Kidney epithelial cell (primary cell): ENCODE data around the gene LGALS7B. TPM values are rescaled to one million over a fixed set of nuclear protein-coding genes. Genes with fewer than 3 reads are reported as not detected.
"Not testable (repeated sequence)": the region's sequence is repeated elsewhere in the genome, so short reads cannot be mapped to it uniquely, and the experiment has no call there.

Source experiments
- DNase-seq: peaks from one replicate; pipeline ENCODE4 v3.0.0-alpha.2; 2010; ENCODE audit warnings: low read depth
- H3K27me3 ChIP-seq: 2 replicates; pipeline ENCODE4 v1.6.0; 2011; ENCODE audit warnings: low read length; ENCODE audit not compliant: control insufficient read depth, insufficient read depth
- H3K36me3 ChIP-seq: 2 replicates; pipeline ENCODE4 v1.5.1; 2011; ENCODE audit warnings: low read length; ENCODE audit not compliant: control insufficient read depth, insufficient read depth
- H3K4me3 ChIP-seq: 2 replicates; pipeline ENCODE4 v1.5.1; 2011; ENCODE audit warnings: low read depth, mild to moderate bottlenecking, control low read depth, low read length
- CTCF ChIP-seq: IDR thresholded peaks from 2 replicates; pipeline ENCODE4 v1.5.1; 2011; ENCODE audit warnings: mild to moderate bottlenecking, moderate library complexity, low read length, control low read depth, inconsistent platforms; ENCODE audit not compliant: insufficient read depth, poor library complexity, severe bottlenecking
- total RNA-seq: library from RNA; depleted of rRNA; stranded (reverse); fragments of >200 nt; gene quantifications from 2 replicates; pipeline ENCODE4 v1.2.3, GENCODE V29; 2015

Gene LGALS7B
- total RNA-seq, 1 donor from 2014 or later: not detected

- H3K4me3 ChIP-seq: no peak overlapping the region
- no peaks in the 10 kb centered on the region for H3K27me3 ChIP-seq
- no peak for TF ChIP-seq CTCF
- H3K36me3 ChIP-seq: no peaks in the 10 kb centered on the region
- no peak for DNase-seq
Observed at GRCh38 chr19:38813323-38813722, 24.3 kb downstream of the LGALS7B start.

GRCh38 chr19:38813932-38814331 is 24.9 kb downstream of the LGALS7B start:
- not testable (repeated sequence) for H3K36me3 ChIP-seq, H3K27me3 ChIP-seq, DNase-seq, H3K4me3 ChIP-seq

GRCh38 chr19:38815059-38816001 is 26.3 kb downstream of the LGALS7B start:
- Histone ChIP-seq H3K36me3 (no peaks in the 10 kb centered on the region), H3K27me3 (no peaks in the 10 kb centered on the region), H3K4me3 (no peak overlapping the region)
- no peak for DNase-seq
- no peak for TF ChIP-seq CTCF

- TF ChIP-seq CTCF: no peak
- DNase-seq: no peak
- Histone ChIP-seq H3K27me3 (no peaks in the 10 kb centered on the region), H3K4me3 (no peak overlapping the region), H3K36me3 (no peaks in the 10 kb centered on the region)
Observed at GRCh38 chr19:38816131-38816750, 27.2 kb downstream of the LGALS7B start.

- TF ChIP-seq CTCF: no peak
- DNase-seq: no peak
- Histone ChIP-seq H3K36me3 (no peaks in the 10 kb centered on the region), H3K27me3 (no peaks in the 10 kb centered on the region), H3K4me3 (no peak overlapping the region)
Observed at GRCh38 chr19:38817081-38817480, 28.1 kb downstream of the LGALS7B start.

- Histone ChIP-seq H3K4me3 (no peak overlapping the region), H3K36me3 (no peaks in the 10 kb centered on the region), H3K27me3 (no peaks in the 10 kb centered on the region)
- TF ChIP-seq CTCF: no peak
- DNase-seq: no peak
Observed at GRCh38 chr19:38819231-38819920, 30.4 kb downstream of the LGALS7B start.

- not testable (repeated sequence) for H3K36me3 ChIP-seq, H3K27me3 ChIP-seq, DNase-seq, H3K4me3 ChIP-seq
Observed at GRCh38 chr19:38821230-38821825, 32.3 kb downstream of the LGALS7B start.

GRCh38 chr19:38825936-38826335 is 36.9 kb downstream of the LGALS7B start:
- not testable (repeated sequence) for H3K4me3 ChIP-seq, H3K36me3 ChIP-seq, DNase-seq, H3K27me3 ChIP-seq
